AG09319 (cell line): ENCODE results near the gene LIMS1.
"Not testable (repeated sequence)": the region's sequence is repeated elsewhere in the genome, so short reads cannot be mapped to it uniquely, and the experiment has no call there.

Source experiments
- DNase-seq: peaks from one replicate; pipeline ENCODE4 v3.0.0-alpha.2; 2010; ENCODE audit warnings: low read depth; ENCODE audit errors: extremely low read depth
- CTCF ChIP-seq: IDR thresholded peaks from 2 replicates; pipeline ENCODE4 v1.5.1; 2011; ENCODE audit warnings: low read depth, mild to moderate bottlenecking, inconsistent platforms, low read length, moderate library complexity

The LIMS1 gene

GRCh38 chr2:108719149-108720044 lies 185.1 kb downstream of the LIMS1 start, which contains the start of gene RANBP2:
RANBP2 (plus strand) TSS chr2:108719482; CDS start chr2:108719607, 125 bp downstream.
- peak; percentile 96 for DNase-seq
- TF ChIP-seq CTCF, result no peak

GRCh38 chr2:108726048-108726447 lies 191.8 kb downstream of the LIMS1 start:
- DNase-seq, result not testable (repeated sequence)

- DNase-seq, result not testable (repeated sequence)
These were observed 200.4 kb downstream of the LIMS1 start for GRCh38 chr2:108734656-108735055.
